ENCODE data around the gene ZBED3. TPM values are rescaled to one million over a fixed set of nuclear protein-coding genes. Genes with fewer than 3 reads are reported as not detected.

Gene ZBED3
- total RNA-seq, 1 experiment from 2014 or later: 7.0 TPM

DNA sequence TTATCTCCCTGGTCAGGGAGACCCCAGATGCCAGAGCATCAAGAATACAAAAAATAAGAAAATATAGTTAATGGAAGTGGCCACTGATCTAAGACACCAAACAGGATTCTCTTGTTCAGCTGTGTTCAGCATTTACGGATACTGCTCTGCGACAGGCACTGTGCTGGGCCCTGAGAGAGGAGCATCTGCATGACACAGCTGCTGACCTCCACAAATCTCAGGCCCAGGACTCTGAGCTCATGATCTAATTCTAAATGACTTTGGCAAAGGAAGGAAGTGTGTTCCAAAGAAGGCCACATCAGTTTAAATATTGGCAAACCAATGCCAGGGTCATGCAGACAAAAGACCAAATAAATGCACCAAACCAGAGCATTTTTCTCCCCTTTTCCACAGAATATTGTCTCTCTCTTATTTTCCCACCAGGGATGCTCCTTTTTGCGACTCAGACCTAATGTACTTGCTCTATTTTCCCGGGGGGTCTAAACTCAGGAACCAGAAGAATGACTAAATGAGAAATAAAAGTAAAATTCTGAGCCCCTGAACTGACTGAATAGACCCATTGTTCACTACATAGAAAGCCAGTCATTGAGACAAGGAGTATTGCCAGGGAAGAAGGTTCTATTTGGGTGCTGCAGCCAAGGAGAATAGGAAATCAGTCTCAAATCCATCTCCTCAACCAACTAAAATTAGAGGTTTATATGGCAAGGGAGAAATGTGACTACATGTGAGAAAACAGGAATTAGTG, 58.3 kb downstream of the ZBED3 start (continued):
- no peak for TF ChIP-seq SOX15 (CRISPR knock-in tag; IDR thresholded peaks at IDR 0.05)
- TF ChIP-seq ETV6 (CRISPR knock-in tag; IDR thresholded peaks at IDR 0.05): no peak
- TF ChIP-seq, protein P1, sequence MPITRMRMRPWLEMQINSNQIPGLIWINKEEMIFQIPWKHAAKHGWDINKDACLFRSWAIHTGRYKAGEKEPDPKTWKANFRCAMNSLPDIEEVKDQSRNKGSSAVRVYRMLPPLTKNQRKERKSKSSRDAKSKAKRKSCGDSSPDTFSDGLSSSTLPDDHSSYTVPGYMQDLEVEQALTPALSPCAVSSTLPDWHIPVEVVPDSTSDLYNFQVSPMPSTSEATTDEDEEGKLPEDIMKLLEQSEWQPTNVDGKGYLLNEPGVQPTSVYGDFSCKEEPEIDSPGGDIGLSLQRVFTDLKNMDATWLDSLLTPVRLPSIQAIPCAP (CRISPR knock-in tag; IDR thresholded peaks at IDR 0.05): no peak
- no peak for TF ChIP-seq OVOL2 (CRISPR knock-in tag; IDR thresholded peaks at IDR 0.05; ENCODE audit: borderline replicate concordance)

DNA sequence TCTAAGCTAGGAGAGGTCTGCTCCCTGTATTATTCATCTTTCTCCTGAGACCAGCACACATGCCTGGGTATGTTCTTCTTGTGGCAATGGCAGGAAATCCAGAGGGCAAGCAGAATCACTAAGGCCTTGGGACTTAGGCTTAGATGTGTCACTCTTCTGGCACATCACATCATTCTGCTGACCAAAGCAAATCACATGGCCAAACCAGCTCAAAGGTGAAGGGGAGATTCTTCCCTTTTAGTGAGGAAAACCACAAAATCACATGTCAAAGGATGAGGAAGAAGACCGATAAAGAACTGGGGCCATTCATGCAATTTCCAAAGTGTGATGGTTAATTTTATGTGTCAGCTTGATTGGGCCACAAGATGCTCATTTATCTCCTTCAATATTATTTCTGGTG, 62.6 kb downstream of the ZBED3 start:
- Mint-ChIP-seq H3K9me3 (peaks cover 32% of the 10 kb centered on the region), H3K36me3 (peaks cover 15% of the 10 kb centered on the region), H3K4me1 (no peaks in the 10 kb centered on the region), H3K27me3 (ENCODE audit: low read depth) (peaks cover 37% of the 10 kb centered on the region), H3K27ac (no peak overlapping the region), H3K4me3 (no peak overlapping the region)
- no peak for ATAC-seq
- ChIA-PET POLR2A (no interaction called here), CTCF (no interaction called here)
- DNase-seq (ENCODE audit: low spot score): no peak
- TF ChIP-seq ZBTB21 (CRISPR knock-in tag; IDR thresholded peaks at IDR 0.05; ENCODE audit: borderline replicate concordance): no peak
- TF ChIP-seq ZNF219 (CRISPR knock-in tag; IDR thresholded peaks at IDR 0.05; ENCODE audit: borderline replicate concordance): no peak
- TF ChIP-seq CREB1 (CRISPR knock-in tag; IDR thresholded peaks at IDR 0.05): no peak
- TF ChIP-seq, protein P2, sequence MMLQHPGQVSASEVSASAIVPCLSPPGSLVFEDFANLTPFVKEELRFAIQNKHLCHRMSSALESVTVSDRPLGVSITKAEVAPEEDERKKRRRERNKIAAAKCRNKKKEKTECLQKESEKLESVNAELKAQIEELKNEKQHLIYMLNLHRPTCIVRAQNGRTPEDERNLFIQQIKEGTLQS (CRISPR knock-in tag; conservative IDR thresholded peaks at IDR 0.05): no peak
- TF ChIP-seq, protein P3, sequence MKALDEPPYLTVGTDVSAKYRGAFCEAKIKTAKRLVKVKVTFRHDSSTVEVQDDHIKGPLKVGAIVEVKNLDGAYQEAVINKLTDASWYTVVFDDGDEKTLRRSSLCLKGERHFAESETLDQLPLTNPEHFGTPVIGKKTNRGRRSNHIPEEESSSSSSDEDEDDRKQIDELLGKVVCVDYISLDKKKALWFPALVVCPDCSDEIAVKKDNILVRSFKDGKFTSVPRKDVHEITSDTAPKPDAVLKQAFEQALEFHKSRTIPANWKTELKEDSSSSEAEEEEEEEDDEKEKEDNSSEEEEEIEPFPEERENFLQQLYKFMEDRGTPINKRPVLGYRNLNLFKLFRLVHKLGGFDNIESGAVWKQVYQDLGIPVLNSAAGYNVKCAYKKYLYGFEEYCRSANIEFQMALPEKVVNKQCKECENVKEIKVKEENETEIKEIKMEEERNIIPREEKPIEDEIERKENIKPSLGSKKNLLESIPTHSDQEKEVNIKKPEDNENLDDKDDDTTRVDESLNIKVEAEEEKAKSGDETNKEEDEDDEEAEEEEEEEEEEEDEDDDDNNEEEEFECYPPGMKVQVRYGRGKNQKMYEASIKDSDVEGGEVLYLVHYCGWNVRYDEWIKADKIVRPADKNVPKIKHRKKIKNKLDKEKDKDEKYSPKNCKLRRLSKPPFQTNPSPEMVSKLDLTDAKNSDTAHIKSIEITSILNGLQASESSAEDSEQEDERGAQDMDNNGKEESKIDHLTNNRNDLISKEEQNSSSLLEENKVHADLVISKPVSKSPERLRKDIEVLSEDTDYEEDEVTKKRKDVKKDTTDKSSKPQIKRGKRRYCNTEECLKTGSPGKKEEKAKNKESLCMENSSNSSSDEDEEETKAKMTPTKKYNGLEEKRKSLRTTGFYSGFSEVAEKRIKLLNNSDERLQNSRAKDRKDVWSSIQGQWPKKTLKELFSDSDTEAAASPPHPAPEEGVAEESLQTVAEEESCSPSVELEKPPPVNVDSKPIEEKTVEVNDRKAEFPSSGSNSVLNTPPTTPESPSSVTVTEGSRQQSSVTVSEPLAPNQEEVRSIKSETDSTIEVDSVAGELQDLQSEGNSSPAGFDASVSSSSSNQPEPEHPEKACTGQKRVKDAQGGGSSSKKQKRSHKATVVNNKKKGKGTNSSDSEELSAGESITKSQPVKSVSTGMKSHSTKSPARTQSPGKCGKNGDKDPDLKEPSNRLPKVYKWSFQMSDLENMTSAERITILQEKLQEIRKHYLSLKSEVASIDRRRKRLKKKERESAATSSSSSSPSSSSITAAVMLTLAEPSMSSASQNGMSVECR (CRISPR knock-in tag; IDR thresholded peaks at IDR 0.05; ENCODE audit: borderline replicate concordance): no peak
- TF ChIP-seq NR1H2 (CRISPR knock-in tag; IDR thresholded peaks at IDR 0.05): no peak
- TF ChIP-seq OVOL2 (CRISPR knock-in tag; IDR thresholded peaks at IDR 0.05; ENCODE audit: borderline replicate concordance): no peak
- no peak for TF ChIP-seq ZNF232 (CRISPR knock-in tag; IDR thresholded peaks at IDR 0.05)
- TF ChIP-seq SMAD4 (CRISPR knock-in tag; IDR thresholded peaks at IDR 0.05): no peak
- no peak for TF ChIP-seq GABPB1 (CRISPR knock-in tag; IDR thresholded peaks at IDR 0.05)

DNA sequence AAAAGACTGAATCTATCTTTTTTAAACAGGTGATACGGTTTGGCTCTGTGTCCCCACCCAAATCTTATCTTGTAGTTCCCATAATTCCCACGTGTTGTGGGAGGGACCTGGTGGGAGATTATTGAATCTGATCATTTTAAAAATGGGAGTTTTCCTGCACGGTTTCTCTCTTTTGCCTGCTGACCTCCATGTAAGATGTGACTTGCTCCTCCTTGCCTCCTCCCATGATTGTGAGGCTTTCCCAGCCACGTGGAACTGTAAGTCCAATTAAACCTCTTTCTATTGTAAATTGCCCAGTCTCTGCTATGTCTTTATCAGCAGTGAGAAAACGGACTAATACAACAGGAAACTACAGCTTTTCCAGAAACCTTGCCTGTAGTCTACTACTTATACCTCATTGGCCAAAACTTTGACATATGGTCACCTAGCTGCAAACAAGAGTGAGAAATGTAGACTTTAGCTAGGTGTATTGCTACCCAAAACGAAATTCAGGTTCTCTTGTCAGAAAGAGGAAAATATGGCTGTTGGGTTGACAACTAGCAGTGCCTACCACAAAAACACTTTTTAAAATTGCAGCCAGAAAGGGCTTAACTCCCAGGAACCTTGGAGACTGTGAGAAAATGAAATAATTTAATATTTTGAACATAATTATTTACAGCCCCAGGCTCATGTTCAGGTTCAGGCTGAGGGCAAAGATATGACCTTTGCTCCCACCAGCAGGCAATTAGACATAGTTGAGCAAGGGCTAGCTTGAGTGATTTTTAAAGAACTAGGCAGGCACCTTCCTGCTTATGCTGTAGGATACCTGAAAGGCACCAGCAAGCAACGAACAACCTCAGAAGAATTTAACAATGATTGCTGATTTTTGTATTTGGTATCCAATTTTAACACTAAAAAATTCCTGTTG, 64.3 kb downstream of the ZBED3 start:
- CTCF ChIA-PET: no interaction called here
- Mint-ChIP-seq H3K27me3 (ENCODE audit: low read depth) (peaks cover 20% of the 10 kb centered on the region), H3K4me3 (no peak overlapping the region), H3K9me3 (peaks cover 14% of the 10 kb centered on the region), H3K36me3 (no peaks in the 10 kb centered on the region), H3K4me1 (no peaks in the 10 kb centered on the region), H3K27ac (no peak overlapping the region)
- DNase-seq (ENCODE audit: low spot score) (no peak), ATAC-seq (no peak)
- POLR2A ChIA-PET: no interaction called here
- TF ChIP-seq MYBL2 (CRISPR knock-in tag; IDR thresholded peaks at IDR 0.05) (no peak), ZNF317 (CRISPR knock-in tag; IDR thresholded peaks at IDR 0.05; ENCODE audit: borderline replicate concordance, low read depth) (no peak), JAZF1 (CRISPR knock-in tag; IDR thresholded peaks at IDR 0.05) (no peak), NFATC4 (CRISPR knock-in tag; IDR thresholded peaks at IDR 0.05) (no peak), TCF7 (CRISPR knock-in tag; IDR thresholded peaks at IDR 0.05; ENCODE audit: low read depth) (no peak), ZBTB21 (CRISPR knock-in tag; IDR thresholded peaks at IDR 0.05; ENCODE audit: borderline replicate concordance) (no peak), ESRRA (CRISPR knock-in tag; IDR thresholded peaks at IDR 0.05; ENCODE audit: borderline replicate concordance) (no peak)
- TF ChIP-seq, protein P2 (CRISPR knock-in tag; conservative IDR thresholded peaks at IDR 0.05): no peak
- TF ChIP-seq, protein P4, sequence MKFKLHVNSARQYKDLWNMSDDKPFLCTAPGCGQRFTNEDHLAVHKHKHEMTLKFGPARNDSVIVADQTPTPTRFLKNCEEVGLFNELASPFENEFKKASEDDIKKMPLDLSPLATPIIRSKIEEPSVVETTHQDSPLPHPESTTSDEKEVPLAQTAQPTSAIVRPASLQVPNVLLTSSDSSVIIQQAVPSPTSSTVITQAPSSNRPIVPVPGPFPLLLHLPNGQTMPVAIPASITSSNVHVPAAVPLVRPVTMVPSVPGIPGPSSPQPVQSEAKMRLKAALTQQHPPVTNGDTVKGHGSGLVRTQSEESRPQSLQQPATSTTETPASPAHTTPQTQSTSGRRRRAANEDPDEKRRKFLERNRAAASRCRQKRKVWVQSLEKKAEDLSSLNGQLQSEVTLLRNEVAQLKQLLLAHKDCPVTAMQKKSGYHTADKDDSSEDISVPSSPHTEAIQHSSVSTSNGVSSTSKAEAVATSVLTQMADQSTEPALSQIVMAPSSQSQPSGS (CRISPR knock-in tag; IDR thresholded peaks at IDR 0.05; ENCODE audit: borderline replicate concordance, low read depth): no peak
- TF ChIP-seq, protein P5, sequence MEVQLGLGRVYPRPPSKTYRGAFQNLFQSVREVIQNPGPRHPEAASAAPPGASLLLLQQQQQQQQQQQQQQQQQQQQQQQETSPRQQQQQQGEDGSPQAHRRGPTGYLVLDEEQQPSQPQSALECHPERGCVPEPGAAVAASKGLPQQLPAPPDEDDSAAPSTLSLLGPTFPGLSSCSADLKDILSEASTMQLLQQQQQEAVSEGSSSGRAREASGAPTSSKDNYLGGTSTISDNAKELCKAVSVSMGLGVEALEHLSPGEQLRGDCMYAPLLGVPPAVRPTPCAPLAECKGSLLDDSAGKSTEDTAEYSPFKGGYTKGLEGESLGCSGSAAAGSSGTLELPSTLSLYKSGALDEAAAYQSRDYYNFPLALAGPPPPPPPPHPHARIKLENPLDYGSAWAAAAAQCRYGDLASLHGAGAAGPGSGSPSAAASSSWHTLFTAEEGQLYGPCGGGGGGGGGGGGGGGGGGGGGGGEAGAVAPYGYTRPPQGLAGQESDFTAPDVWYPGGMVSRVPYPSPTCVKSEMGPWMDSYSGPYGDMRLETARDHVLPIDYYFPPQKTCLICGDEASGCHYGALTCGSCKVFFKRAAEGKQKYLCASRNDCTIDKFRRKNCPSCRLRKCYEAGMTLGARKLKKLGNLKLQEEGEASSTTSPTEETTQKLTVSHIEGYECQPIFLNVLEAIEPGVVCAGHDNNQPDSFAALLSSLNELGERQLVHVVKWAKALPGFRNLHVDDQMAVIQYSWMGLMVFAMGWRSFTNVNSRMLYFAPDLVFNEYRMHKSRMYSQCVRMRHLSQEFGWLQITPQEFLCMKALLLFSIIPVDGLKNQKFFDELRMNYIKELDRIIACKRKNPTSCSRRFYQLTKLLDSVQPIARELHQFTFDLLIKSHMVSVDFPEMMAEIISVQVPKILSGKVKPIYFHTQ (CRISPR knock-in tag; IDR thresholded peaks at IDR 0.05): no peak
